Stomach smooth muscle (tissue), 2 donors: ENCODE measurements around the gene ASCL4.
"Not testable (repeated sequence)": the region's sequence is repeated elsewhere in the genome, so short reads cannot be mapped to it uniquely, and the experiment has no call there.

Experiments used
- H3K27ac ChIP-seq: one replicate; pipeline ENCODE4 v1.7.0; 2013; ENCODE audit warnings: mild to moderate bottlenecking, low read length, inconsistent platforms
- H3K27me3 ChIP-seq, 2 donors: one replicate each; pipeline ENCODE4 v1.7.0; 2013; ENCODE audit warnings: low read length in 2 of 2; ENCODE audit not compliant: insufficient read depth in 2 of 2, control insufficient read depth in 1 of 2
- H3K36me3 ChIP-seq, 2 donors: one replicate each; pipeline ENCODE4 v1.7.0; 2013; ENCODE audit warnings: low read length in 2 of 2; ENCODE audit not compliant: control insufficient read depth in 2 of 2, insufficient read depth in 2 of 2
- H3K4me1 ChIP-seq: one replicate; pipeline ENCODE4 v1.7.0; 2013; ENCODE audit warnings: low read length; ENCODE audit not compliant: control insufficient read depth, insufficient read depth
- H3K4me3 ChIP-seq, 2 donors: one replicate each; pipeline ENCODE4 v1.7.0; 2013; ENCODE audit warnings: low read length in 2 of 2
- H3K9ac ChIP-seq, 2 donors: one replicate each; pipeline ENCODE4 v1.7.0; 2013; ENCODE audit warnings: low read length in 2 of 2, mild to moderate bottlenecking in 1 of 2
- H3K9me3 ChIP-seq, 2 donors: one replicate each; pipeline ENCODE4 v1.7.0; 2013; ENCODE audit warnings: low read length in 2 of 2; ENCODE audit not compliant: control insufficient read depth in 2 of 2
- donor health status: healthy.
- donor health status: Pancreatic carcinoma.

The ASCL4 gene, protein sequence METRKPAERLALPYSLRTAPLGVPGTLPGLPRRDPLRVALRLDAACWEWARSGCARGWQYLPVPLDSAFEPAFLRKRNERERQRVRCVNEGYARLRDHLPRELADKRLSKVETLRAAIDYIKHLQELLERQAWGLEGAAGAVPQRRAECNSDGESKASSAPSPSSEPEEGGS

GRCh38 chr12:107774349-107775029 lies at the start of gene ASCL4:
TSS of gene ASCL4 (plus strand) at chr12:107774704. CDS start at chr12:107775219, 515 bp downstream.
- Histone ChIP-seq H3K9ac (no peak within 1 kb of the TSS), H3K36me3 (no peaks in the 10 kb centered on the region), H3K27ac (no peak within 1 kb of the TSS), H3K27me3 (peaks cover 12 to 30% of the 10 kb centered on the region in 2 donors), H3K4me1 (peaks cover 5% of the 10 kb centered on the region), H3K4me3 (peak within 1 kb of the TSS in 1 of 2 donors; percentile 8), H3K9me3 (no peaks in the 10 kb centered on the region)

- H3K27me3 ChIP-seq, H3K9ac ChIP-seq, H3K27ac ChIP-seq, H3K4me3 ChIP-seq, H3K4me1 ChIP-seq, H3K36me3 ChIP-seq, H3K9me3 ChIP-seq: not testable (repeated sequence)
These were observed 47.2 kb upstream of the ASCL4 start for GRCh38 chr12:107727327-107727726.

- H3K27me3 ChIP-seq, H3K4me3 ChIP-seq, H3K27ac ChIP-seq, H3K9ac ChIP-seq, H3K9me3 ChIP-seq, H3K36me3 ChIP-seq, H3K4me1 ChIP-seq: not testable (repeated sequence)
These were observed 46.8 kb upstream of the ASCL4 start for GRCh38 chr12:107727742-107728141.

DNA sequence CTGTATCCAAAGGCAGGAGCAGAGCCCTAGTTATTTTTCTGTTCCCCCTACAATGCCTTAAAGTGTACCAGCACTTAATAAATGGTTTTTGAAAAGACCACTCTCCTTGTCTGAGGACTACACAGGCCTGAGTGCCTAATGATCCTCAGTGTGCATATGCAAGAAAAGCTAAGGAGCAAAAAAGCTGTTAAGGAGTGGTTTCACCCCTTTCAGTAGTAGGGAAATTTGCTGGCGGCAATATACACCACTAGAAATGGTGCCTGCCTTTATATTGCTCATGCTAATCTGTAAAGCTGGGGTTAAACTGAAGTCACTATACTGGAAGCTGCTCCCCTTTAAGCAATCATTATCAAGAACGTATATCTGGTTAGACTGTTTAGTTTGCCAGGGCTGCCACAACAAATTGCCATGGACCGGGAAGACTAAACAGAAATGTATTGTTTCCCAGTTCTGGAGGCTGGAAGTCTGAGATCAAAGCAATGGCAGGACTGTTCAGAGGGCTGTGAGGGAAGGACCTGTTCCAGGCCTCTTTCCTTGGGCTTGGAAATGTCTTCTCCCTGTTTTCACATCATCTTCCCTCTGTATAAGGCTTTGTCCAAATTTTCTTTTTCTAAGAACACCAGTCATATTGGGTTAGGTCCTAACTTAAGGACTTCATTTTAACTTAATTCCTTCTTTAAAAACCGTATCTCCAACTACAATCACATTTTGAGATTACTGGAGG lies 43.7 kb upstream of the ASCL4 start:
- Histone ChIP-seq H3K4me3 (no peak overlapping the region), H3K27me3 (no peaks in the 10 kb centered on the region), H3K36me3 (peaks cover 15 to 17% of the 10 kb centered on the region in 2 donors), H3K27ac (no peak overlapping the region), H3K9me3 (no peaks in the 10 kb centered on the region), H3K9ac (no peak overlapping the region), H3K4me1 (no peaks in the 10 kb centered on the region)

GRCh38 chr12:107731366-107731765 lies 43.1 kb upstream of the ASCL4 start:
- Histone ChIP-seq H3K27me3 (no peaks in the 10 kb centered on the region), H3K36me3 (peaks cover 21 to 22% of the 10 kb centered on the region in 2 donors), H3K9ac (no peak overlapping the region), H3K27ac (no peak overlapping the region), H3K4me3 (no peak overlapping the region), H3K4me1 (no peaks in the 10 kb centered on the region), H3K9me3 (no peaks in the 10 kb centered on the region)

DNA sequence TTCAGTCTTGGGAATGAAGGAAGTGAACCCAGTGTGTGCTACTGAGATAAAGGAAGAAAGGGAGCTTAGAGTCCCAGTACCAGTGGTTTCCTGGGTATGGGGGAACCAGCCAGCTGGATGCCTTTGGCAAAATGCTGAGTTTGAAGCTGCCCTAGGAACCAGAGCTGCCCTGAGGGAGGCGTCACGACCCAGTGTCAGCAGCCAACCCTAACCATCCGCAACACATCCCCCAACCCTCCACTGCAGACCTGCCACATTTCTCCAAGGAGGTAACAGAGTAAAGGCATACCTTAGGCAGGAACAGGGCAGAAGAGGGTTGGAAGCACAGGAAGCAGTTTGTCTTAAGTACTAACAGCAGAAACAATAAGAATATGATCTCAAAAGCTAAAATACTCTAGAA lies 42.1 kb upstream of the ASCL4 start:
- Histone ChIP-seq H3K9me3 (no peaks in the 10 kb centered on the region), H3K4me3 (no peak overlapping the region), H3K9ac (no peak overlapping the region), H3K36me3 (peaks cover 29 to 30% of the 10 kb centered on the region in 2 donors), H3K27me3 (no peaks in the 10 kb centered on the region), H3K27ac (no peak overlapping the region), H3K4me1 (no peaks in the 10 kb centered on the region)

GRCh38 chr12:107734139-107734538 lies 40.4 kb upstream of the ASCL4 start:
- peaks cover 46 to 47% of the 10 kb centered on the region in 2 donors for H3K36me3 ChIP-seq
- no peak overlapping the region for H3K4me3 ChIP-seq
- H3K9ac ChIP-seq: no peak overlapping the region
- H3K9me3 ChIP-seq: no peaks in the 10 kb centered on the region
- no peak overlapping the region for H3K27ac ChIP-seq
- H3K27me3 ChIP-seq: no peaks in the 10 kb centered on the region
- no peaks in the 10 kb centered on the region for H3K4me1 ChIP-seq

DNA sequence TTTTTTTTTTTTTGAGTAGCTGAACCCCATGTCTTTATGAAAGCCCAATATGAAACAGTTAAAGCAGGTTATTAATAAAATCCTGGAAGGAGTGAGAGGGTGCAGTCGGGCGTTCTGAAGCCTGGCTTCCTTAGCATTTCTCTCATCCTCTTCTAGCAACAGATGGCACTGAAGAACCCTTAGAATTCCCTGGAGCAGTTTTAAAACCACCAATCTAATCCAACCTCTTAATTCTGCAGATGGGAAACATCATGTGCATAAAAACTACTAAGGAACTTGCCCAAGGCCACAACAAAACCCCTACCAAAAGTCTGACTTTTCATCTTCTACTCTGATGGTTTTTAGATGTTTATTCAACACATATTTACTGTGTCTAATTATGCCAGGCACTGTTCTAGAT lies 38.7 kb upstream of the ASCL4 start:
- Histone ChIP-seq H3K27me3 (no peaks in the 10 kb centered on the region), H3K9me3 (no peaks in the 10 kb centered on the region), H3K36me3 (peaks cover 53 to 56% of the 10 kb centered on the region in 2 donors), H3K4me1 (no peaks in the 10 kb centered on the region), H3K27ac (no peak overlapping the region), H3K4me3 (no peak overlapping the region), H3K9ac (no peak overlapping the region)

GRCh38 chr12:107736914-107737313 lies 37.6 kb upstream of the ASCL4 start:
- H3K9ac ChIP-seq: no peak overlapping the region
- H3K27ac ChIP-seq: no peak overlapping the region
- H3K36me3 ChIP-seq: peaks cover 59 to 67% of the 10 kb centered on the region in 2 donors
- no peaks in the 10 kb centered on the region for H3K9me3 ChIP-seq
- H3K27me3 ChIP-seq: no peaks in the 10 kb centered on the region
- no peak overlapping the region for H3K4me3 ChIP-seq
- no peaks in the 10 kb centered on the region for H3K4me1 ChIP-seq

DNA sequence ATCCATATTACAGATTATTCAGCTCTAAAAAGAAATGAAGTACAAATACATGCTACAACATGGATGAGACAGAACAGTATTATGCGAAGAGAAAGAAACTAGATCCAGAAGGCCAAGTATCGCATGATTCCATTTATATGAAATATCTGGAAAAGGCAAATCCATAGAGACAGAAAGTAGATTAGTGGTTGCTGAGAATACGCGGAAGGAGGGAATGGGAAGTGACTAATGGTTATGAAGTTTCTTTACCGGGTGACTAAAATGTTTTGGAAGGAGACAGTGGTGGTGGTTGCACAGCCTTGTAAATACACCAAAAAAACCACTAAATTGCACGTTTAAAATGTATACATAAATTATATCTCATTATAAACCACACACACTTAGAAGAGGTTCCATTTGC lies 26.0 kb upstream of the ASCL4 start:
- no peak overlapping the region for H3K4me3 ChIP-seq
- H3K9ac ChIP-seq: no peak overlapping the region
- no peaks in the 10 kb centered on the region for H3K9me3 ChIP-seq
- no peak overlapping the region for H3K27ac ChIP-seq
- H3K36me3 ChIP-seq: peaks cover 31 to 37% of the 10 kb centered on the region in 2 donors
- no peaks in the 10 kb centered on the region for H3K27me3 ChIP-seq
- H3K4me1 ChIP-seq: no peaks in the 10 kb centered on the region

- Histone ChIP-seq H3K9ac (no peak overlapping the region), H3K9me3 (no peaks in the 10 kb centered on the region), H3K27ac (no peak overlapping the region), H3K4me1 (no peaks in the 10 kb centered on the region), H3K36me3 (peaks cover 31 to 36% of the 10 kb centered on the region in 2 donors), H3K27me3 (no peaks in the 10 kb centered on the region), H3K4me3 (no peak overlapping the region)
These were observed 25.4 kb upstream of the ASCL4 start for GRCh38 chr12:107749083-107749482.
